K562 (cell line): Measurements from ENCODE around the gene DNAAF1. TPM values are rescaled to one million over a fixed set of nuclear protein-coding genes. Genes with fewer than 3 reads are reported as not detected.

Source experiments
- ATAC-seq: fragments of 200-7000 bp; cut with Tn5 transposase; 3 replicates; pipeline ENCODE4 v1.9.1; 2020; ENCODE audit warnings: moderate library complexity
- BruUV-seq: library from RNA; stranded (reverse); fragments of 400-500 nt; replicated peaks from 2 replicates; lab custom pipeline; 2021; lab: Mats Ljungman, UMichigan
- CTCF ChIA-PET: fragments of 300-600 bp; formaldehyde crosslinking; extraction: SDS; loops from one replicate; lab custom pipeline; 2021; ENCODE audit warnings: low intra/inter-chr PET ratio; lab: Yijun Ruan, JAX
- POLR2A ChIA-PET: fragments of 300-600, 350-650 bp; sonication (Branson Sonifier 250); formaldehyde crosslinking; extraction: SDS; loops from one replicate; lab custom pipeline; 2021; ENCODE audit warnings: antibody characterized with exemption, inconsistent platforms; lab: Yijun Ruan, JAX
- DNase-seq, 4 experiments: peaks; one replicate each; pipeline versions ENCODE4 v3.0.0 to v3.0.0-alpha.2; 2011 to 2018; ENCODE audit warnings: low spot score in 3 of 4, mixed read lengths in 3 of 4; ENCODE audit errors: extremely low read depth in 1 of 4
- FAIRE-seq: peaks from 2 replicates; lab custom pipeline; 2011; peaks lifted over from hg19 to GRCh38; lab: Jason Lieb, UNC
- H2AFZ ChIP-seq: 2 replicates; pipeline ENCODE4 v1.6.0; 2011; ENCODE audit warnings: low read depth, low read length, control low read depth, inconsistent platforms
- H3K27ac ChIP-seq: fragments of 200-600 bp; 3 replicates; pipeline ENCODE4 v1.8.0; 2011; ENCODE audit warnings: low read depth, mild to moderate bottlenecking, control low read depth, inconsistent platforms, low read length, moderate library complexity, mixed read lengths; ENCODE audit errors: extremely low read depth
- H3K27me3 ChIP-seq, 2 experiments: fragments of 300-600 bp in 1 of 2; 2 replicates in 1 of 2; 3 replicates in 1 of 2; pipeline versions ENCODE4 v1.6.0 to v1.8.0; 2011; ENCODE audit warnings: inconsistent platforms in 2 of 2, low read length in 2 of 2, mild to moderate bottlenecking in 1 of 2, mixed read lengths in 1 of 2, moderate library complexity in 1 of 2; ENCODE audit not compliant: control insufficient read depth in 2 of 2, insufficient read depth in 2 of 2
- H3K36me3 ChIP-seq: fragments of 300-600 bp; 3 replicates; pipeline ENCODE4 v1.8.0; 2011; ENCODE audit warnings: mild to moderate bottlenecking, low read length, inconsistent platforms; ENCODE audit not compliant: control insufficient read depth, insufficient read depth
- H3K4me1 ChIP-seq, 2 experiments: fragments of 200-600 bp in 1 of 2; replicated peaks in 1 of 2; 2 replicates in 1 of 2; 3 replicates in 1 of 2; pipeline versions ENCODE4 v1.5.1 to v1.8.0; 2011; ENCODE audit warnings: inconsistent platforms in 2 of 2, low read length in 2 of 2, mild to moderate bottlenecking in 1 of 2, mixed read lengths in 1 of 2, moderate library complexity in 1 of 2; ENCODE audit not compliant: control insufficient read depth in 2 of 2, insufficient read depth in 2 of 2
- H3K4me2 ChIP-seq: 2 replicates; pipeline ENCODE4 v1.6.1; 2011; ENCODE audit warnings: low read length, control low read depth, inconsistent platforms, mixed read lengths; ENCODE audit not compliant: insufficient read depth
- H3K4me3 ChIP-seq: fragments of 200-600 bp; sonication (generic), shearing (Covaris generic); 2 replicates; pipeline ENCODE4 v1.5.1; 2016; ENCODE audit warnings: control low read depth, inconsistent platforms
- H3K79me2 ChIP-seq: fragments of 200-600 bp; 3 replicates; pipeline ENCODE4 v1.8.0; 2011; ENCODE audit warnings: low read length, inconsistent platforms; ENCODE audit not compliant: control insufficient read depth, insufficient read depth
- H3K9ac ChIP-seq, 2 experiments: 2 replicates each; pipeline versions ENCODE4 v1.6.0 to v1.6.1; 2011; ENCODE audit warnings: low read depth in 2 of 2, low read length in 2 of 2, control low read depth in 1 of 2, inconsistent platforms in 1 of 2, mild to moderate bottlenecking in 1 of 2, mixed read lengths in 1 of 2; ENCODE audit not compliant: insufficient read depth in 1 of 2
- H3K9me1 ChIP-seq: one replicate; pipeline ENCODE4 v1.6.0; 2011; ENCODE audit warnings: inconsistent platforms, mild to moderate bottlenecking, low read length, moderate library complexity; ENCODE audit not compliant: control insufficient read depth, insufficient read depth
- H3K9me3 ChIP-seq: replicated peaks from 2 replicates; pipeline ENCODE4 v1.5.1; 2011; ENCODE audit warnings: low read depth, low read length, inconsistent platforms; ENCODE audit not compliant: control insufficient read depth, insufficient read depth
- H4K20me1 ChIP-seq: replicated peaks from 2 replicates; pipeline ENCODE4 v1.6.1; 2011; ENCODE audit warnings: low read length, inconsistent platforms, mixed read lengths; ENCODE audit not compliant: control insufficient read depth, insufficient read depth
- DIDO1 ChIP-seq: fragments of 450-650 bp; IDR thresholded peaks from 2 replicates; pipeline ENCODE4 v1.6.1; 2016; ENCODE audit warnings: low read depth, missing biosample characterization, missing genetic modification characterization
- ETV1 ChIP-seq: fragments of 450-650 bp; conservative IDR thresholded peaks from 2 replicates; pipeline ENCODE4 v1.6.1; 2016; ENCODE audit warnings: missing genetic modification characterization, control low read depth, low read depth, missing compliant biosample characterization
- KDM1A ChIP-seq, 2 experiments: fragments of 450-650 bp; IDR thresholded peaks; 2 replicates each; pipeline ENCODE4 v1.6.1; 2016; ENCODE audit warnings: mild to moderate bottlenecking in 2 of 2
- KLF13 ChIP-seq: fragments of 450-650 bp; IDR thresholded peaks from 2 replicates; pipeline ENCODE4 v1.6.1; 2016; ENCODE audit warnings: missing genetic modification characterization, low read depth, mild to moderate bottlenecking, missing compliant biosample characterization, moderate library complexity, borderline replicate concordance
- MAFG ChIP-seq: fragments of 450-650 bp; conservative IDR thresholded peaks from 2 replicates; pipeline ENCODE4 v1.6.1; 2016; ENCODE audit warnings: missing genetic modification characterization, missing compliant biosample characterization
- NFE2L1 ChIP-seq: fragments of 450-650 bp; IDR thresholded peaks from 2 replicates; pipeline ENCODE4 v1.6.1; 2016; ENCODE audit warnings: missing genetic modification characterization, low read depth, mild to moderate bottlenecking, missing compliant biosample characterization, moderate library complexity, borderline replicate concordance
- NONO ChIP-seq, 2 experiments: fragments of 200-400 bp in 1 of 2; fragments of 450-650 bp in 1 of 2; formaldehyde crosslinking in 1 of 2; IDR thresholded peaks; 2 replicates each; pipeline ENCODE4 v1.6.1; 2017; ENCODE audit warnings: low read depth in 2 of 2, mild to moderate bottlenecking in 2 of 2, moderate library complexity in 2 of 2, low read length in 1 of 2
- NR3C1 ChIP-seq: sonication (generic); formaldehyde crosslinking; IDR thresholded peaks from 2 replicates; pipeline ENCODE4 v1.8.1; 2022; ENCODE audit warnings: missing genetic modification reagents
- PHF8 ChIP-seq: fragments of 200-600 bp; sonication (generic); IDR thresholded peaks from 2 replicates; pipeline ENCODE4 v1.6.1; 2012; ENCODE audit warnings: mixed run types, mild to moderate bottlenecking, inconsistent platforms, low read length, moderate library complexity, borderline replicate concordance
- POLR2H ChIP-seq: IDR thresholded peaks from 2 replicates; pipeline ENCODE4 v1.6.1; 2016; ENCODE audit warnings: missing genetic modification characterization, low read depth, mild to moderate bottlenecking, control low read depth, missing compliant biosample characterization, moderate library complexity
- RUNX1 ChIP-seq: sonication (generic); IDR thresholded peaks from 2 replicates; pipeline ENCODE4 v1.6.1; 2016; ENCODE audit warnings: antibody characterized with exemption, low read depth
- SLC30A9 ChIP-seq: fragments of 250-450 bp; sonication (Bioruptor Pico); IDR thresholded peaks from 2 replicates; pipeline ENCODE4 v1.8.0; 2022; ENCODE audit warnings: mild to moderate bottlenecking, moderate library complexity
- SMARCC2 ChIP-seq: fragments of 450-650 bp; IDR thresholded peaks from 2 replicates; pipeline ENCODE4 v1.6.1; 2017; ENCODE audit warnings: antibody characterized with exemption, moderate library complexity, mild to moderate bottlenecking, low read depth
- TBP ChIP-seq: optimal IDR thresholded peaks from 2 replicates; pipeline ENCODE3; 2011; ENCODE audit warnings: low read depth, low read length, improper control_type of control experiment
- TCF3 ChIP-seq: sonication (generic); formaldehyde crosslinking; IDR thresholded peaks from 2 replicates; pipeline ENCODE4 v1.4.0; 2020; ENCODE audit warnings: mild to moderate bottlenecking, missing genetic modification reagents
- XRCC4 ChIP-seq: IDR thresholded peaks from one replicate; pipeline ENCODE4 v1.6.1; 2011; ENCODE audit not compliant: insufficient read depth, insufficient read length; ENCODE audit errors: extremely low read depth
- ZKSCAN8 ChIP-seq: fragments of 200-800 bp; sonication (Bioruptor generic); IDR thresholded peaks from 2 replicates; pipeline ENCODE4 v1.6.1; 2016; ENCODE audit warnings: missing genetic modification characterization, missing compliant biosample characterization
- ZNF282 ChIP-seq: sonication (generic); formaldehyde crosslinking; IDR thresholded peaks from 2 replicates; pipeline ENCODE4 v1.8.1; 2023; ENCODE audit warnings: missing genetic modification reagents
- ZNF316 ChIP-seq: fragments of 450-650 bp; IDR thresholded peaks from 2 replicates; pipeline ENCODE4 v1.6.1; 2016
- ZNF644 ChIP-seq: fragments of 200-800 bp; sonication (Bioruptor generic); IDR thresholded peaks from 2 replicates; pipeline ENCODE4 v1.6.1; 2016; ENCODE audit warnings: low read depth, missing genetic modification characterization, missing compliant biosample characterization
- ZNF75A ChIP-seq: fragments of 450-650 bp; formaldehyde crosslinking; IDR thresholded peaks from 2 replicates; pipeline ENCODE4 v1.4.0; 2020; ENCODE audit warnings: mild to moderate bottlenecking
- WGBS: fragments of 100-300 bp; shearing (Covaris generic); methylation state at CpG from one replicate; pipeline ENCODE4 v1.1.6; 2016; ENCODE audit warnings: low coverage, mixed read lengths; ENCODE audit not compliant: insufficient coverage; ENCODE audit errors: missing lambda C conversion rate; 5-methylcytosine and 5-hydroxymethylcytosine counted together
- in situ Hi-C: fragments of 300-500 bp; cut with MboI; formaldehyde crosslinking; loops from 4 replicates; pipeline ENCODE4 v1.15.0; 2018; ENCODE audit warnings: inconsistent platforms, mixed read lengths
- intact Hi-C: fragments of 100-400 bp; cut with micrococcal nuclease; formaldehyde crosslinking; loops from 2 replicates; pipeline ENCODE4 v1.14.2; 2022
- polyA plus RNA-seq, 8 experiments: library from polyadenylated mRNA; depleted of rRNA in 4 of 8; stranded (reverse) in 5 of 8; unstranded in 3 of 8; fragments of >200 nt; fragmentation: Nextera tagmentation in 2 of 8; fragmentation: Illumina TruSeq in 1 of 8; extraction: Ambion mirVana in 2 of 8; extraction: Trizol in 1 of 8; gene quantifications; 2 replicates each; pipeline versions ENCODE4 v1.2.1 to v1.2.3, GENCODE V29; 2011 to 2014; ENCODE audit warnings: inconsistent platforms in 1 of 8, missing spikeins in 1 of 8
- total RNA-seq, 7 experiments: library from RNA; depleted of rRNA in 6 of 7; stranded (reverse); fragments of >200 nt in 6 of 7; fragmentation: Illumina TruSeq in 2 of 7; extraction: Trizol in 2 of 7; gene quantifications; 2 replicates each; pipeline versions ENCODE4 v1.2.1 to v1.2.3, GENCODE V29; 2011 to 2021; ENCODE audit warnings: low replicate concordance in 1 of 7
- TF ChIP-seq, protein P1 (sequence below), 2 experiments: fragments of 250-450 bp in 1 of 2; fragments of 450-650 bp in 1 of 2; sonication (Bioruptor Pico) in 1 of 2; IDR thresholded peaks; 2 replicates each; pipeline versions ENCODE4 v1.6.1 to v1.8.0; 2016 to 2021; ENCODE audit warnings: mild to moderate bottlenecking in 2 of 2, moderate library complexity in 2 of 2, missing compliant biosample characterization in 1 of 2, missing genetic modification characterization in 1 of 2
- TF ChIP-seq, protein P2 (sequence below): fragments of 250-450 bp; sonication (Bioruptor Pico); IDR thresholded peaks from 2 replicates; pipeline ENCODE4 v1.8.0; 2021; ENCODE audit warnings: moderate library complexity, mild to moderate bottlenecking, inconsistent platforms

The DNAAF1 gene
- total and polyA plus RNA-seq, 9 of the 15 experiments (the other 6 are each of a cell fraction or from before 2014, with no cell fraction given) = 0.01 TPM; not detected in 8

DNA sequence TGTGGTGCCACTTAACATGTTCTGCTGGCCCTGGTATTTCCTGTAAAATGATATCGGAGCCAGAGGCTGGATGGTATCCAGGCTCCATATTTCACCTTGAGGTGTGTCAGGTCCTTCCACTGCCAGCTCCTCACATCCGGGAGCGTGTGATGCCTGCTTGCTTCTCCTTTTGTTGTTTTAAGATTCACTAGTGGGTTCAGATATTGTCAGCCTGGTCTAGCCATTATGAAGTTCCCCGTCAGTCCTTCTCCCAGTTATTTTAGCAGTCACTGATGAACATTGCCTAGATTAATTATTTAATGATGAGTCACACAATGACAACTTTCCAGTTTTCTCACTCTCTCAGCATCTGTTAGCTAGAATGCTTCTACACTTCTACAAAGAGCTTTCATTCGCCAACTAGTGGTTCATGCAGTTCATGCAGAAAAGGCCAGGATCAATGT is 11.3 kb downstream of the DNAAF1 start:
- Histone ChIP-seq H2AFZ (no peak overlapping the region), H3K79me2 (no peaks in the 10 kb centered on the region), H3K36me3 (no peaks in the 10 kb centered on the region), H3K27ac (no peak overlapping the region), H3K9me3 (no peaks in the 10 kb centered on the region), H3K27me3 (peaks cover 28 to 56% of the 10 kb centered on the region in 2 experiments; a peak in 4 of 5 replicates), H4K20me1 (no peaks in the 10 kb centered on the region), H3K9ac (no peak overlapping the region), H3K4me3 (no peak overlapping the region), H3K9me1 (no peaks in the 10 kb centered on the region), H3K4me1 (peaks cover 0 to 4% of the 10 kb centered on the region in 2 experiments; a peak in 1 of 5 replicates), H3K4me2 (no peak overlapping the region)
- intact Hi-C loops = no loop called here
- ChIA-PET POLR2A (interaction anchor here (1.2 kb wide), 2 partner anchors 11 to 14 kb away, joined by 3 to 4 read pairs; no protein-coding TSS in a partner anchor), CTCF (no interaction called here)
- WGBS = 21% methylated on average over 5 of the region's 5 CpGs
- no TSS peak for BruUV-seq
- FAIRE-seq = no peak
- no peak for DNase-seq
- ATAC-seq = peak; percentile 39; the same call in 1 of the 3 replicates
- in situ Hi-C loops = no loop called here
- TF ChIP-seq PHF8 = no peak
- TF ChIP-seq KDM1A (IDR thresholded peaks at IDR 0.05) = no peak
- no peak for TF ChIP-seq TBP
- no peak for TF ChIP-seq ZNF644
- TF ChIP-seq MAFG (tag) = peak; percentile 52; the same call in 1 of the 2 replicates
- peak; percentile 35; the same call in 1 of the 2 replicates for TF ChIP-seq ZNF316
- no peak for TF ChIP-seq NONO (IDR thresholded peaks at IDR 0.05; ENCODE audit: low read depth in 2 of 2, low read length in 1 of 2)
- TF ChIP-seq ZKSCAN8 = no peak
- TF ChIP-seq ZNF282 (CRISPR knock-in tag) = no peak
- peak; percentile 26; the same call in 1 of the 2 replicates for TF ChIP-seq NFE2L1 (tag)
- TF ChIP-seq SLC30A9 = no peak
- TF ChIP-seq RUNX1 = no peak
- TF ChIP-seq XRCC4 = no peak
- TF ChIP-seq, protein P1, sequence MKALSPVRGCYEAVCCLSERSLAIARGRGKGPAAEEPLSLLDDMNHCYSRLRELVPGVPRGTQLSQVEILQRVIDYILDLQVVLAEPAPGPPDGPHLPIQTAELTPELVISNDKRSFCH (CRISPR knock-in tag; IDR thresholded peaks at IDR 0.05) = no peak
- TF ChIP-seq, protein P1 (tag; IDR thresholded peaks at IDR 0.05) = no peak
- TF ChIP-seq ETV1 (tag) = no peak
- no peak for TF ChIP-seq DIDO1 (tag)
- TF ChIP-seq, protein P2, sequence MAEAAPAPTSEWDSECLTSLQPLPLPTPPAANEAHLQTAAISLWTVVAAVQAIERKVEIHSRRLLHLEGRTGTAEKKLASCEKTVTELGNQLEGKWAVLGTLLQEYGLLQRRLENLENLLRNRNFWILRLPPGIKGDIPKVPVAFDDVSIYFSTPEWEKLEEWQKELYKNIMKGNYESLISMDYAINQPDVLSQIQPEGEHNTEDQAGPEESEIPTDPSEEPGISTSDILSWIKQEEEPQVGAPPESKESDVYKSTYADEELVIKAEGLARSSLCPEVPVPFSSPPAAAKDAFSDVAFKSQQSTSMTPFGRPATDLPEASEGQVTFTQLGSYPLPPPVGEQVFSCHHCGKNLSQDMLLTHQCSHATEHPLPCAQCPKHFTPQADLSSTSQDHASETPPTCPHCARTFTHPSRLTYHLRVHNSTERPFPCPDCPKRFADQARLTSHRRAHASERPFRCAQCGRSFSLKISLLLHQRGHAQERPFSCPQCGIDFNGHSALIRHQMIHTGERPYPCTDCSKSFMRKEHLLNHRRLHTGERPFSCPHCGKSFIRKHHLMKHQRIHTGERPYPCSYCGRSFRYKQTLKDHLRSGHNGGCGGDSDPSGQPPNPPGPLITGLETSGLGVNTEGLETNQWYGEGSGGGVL (CRISPR knock-in tag) = no peak
- TF ChIP-seq SMARCC2 = no peak
- TF ChIP-seq POLR2H (tag) = no peak
- no peak for TF ChIP-seq ZNF75A
- TF ChIP-seq TCF3 (CRISPR knock-in tag) = no peak
- TF ChIP-seq NR3C1 (CRISPR knock-in tag) = no peak
- no peak for TF ChIP-seq KLF13
